Spleen (tissue), 11 donors: ENCODE results near the gene SH3BP5. TPM values are rescaled to one million over a fixed set of nuclear protein-coding genes. Genes with fewer than 3 reads are reported as not detected.
"Not testable (repeated sequence)": the region's sequence is repeated elsewhere in the genome, so short reads cannot be mapped to it uniquely, and the experiment has no call there.

Experiments
- DNase-seq: peaks from one replicate; pipeline ENCODE4 v3.0.0-alpha.2; 2020
- H3K27ac ChIP-seq, 8 donors: fragments of 200-600 bp; sonication (generic) in 7 of 8; 1 replicate in 4 of 8; 2 replicates in 4 of 8; pipeline versions ENCODE4 v1.5.0 to v1.8.0; 2016 to 2021; ENCODE audit warnings: inconsistent platforms in 4 of 8, mild to moderate bottlenecking in 4 of 8, moderate library complexity in 1 of 8
- H3K27me3 ChIP-seq, 7 donors: fragments of 200-600 bp; sonication (generic) in 6 of 7; replicated peaks in 1 of 7; 1 replicate in 4 of 7; 2 replicates in 3 of 7; pipeline versions ENCODE4 v1.5.0 to v1.8.0; 2016 to 2021; ENCODE audit warnings: inconsistent platforms in 3 of 7, mild to moderate bottlenecking in 1 of 7
- H3K36me3 ChIP-seq, 6 donors: fragments of 200-600 bp; sonication (generic) in 5 of 6; 1 replicate in 4 of 6; 2 replicates in 2 of 6; pipeline versions ENCODE4 v1.5.0 to v1.8.0; 2016 to 2021; ENCODE audit warnings: inconsistent platforms in 2 of 6
- H3K4me1 ChIP-seq, 6 donors: fragments of 200-600 bp; sonication (generic) in 5 of 6; 1 replicate in 3 of 6; 2 replicates in 3 of 6; pipeline versions ENCODE4 v1.5.0 to v1.8.0; 2016 to 2021; ENCODE audit warnings: inconsistent platforms in 3 of 6
- H3K4me3 ChIP-seq, 8 donors: fragments of 200-600 bp; sonication (generic) in 7 of 8; 1 replicate in 4 of 8; 2 replicates in 4 of 8; pipeline versions ENCODE4 v1.5.0 to v1.8.0; 2016 to 2021; ENCODE audit warnings: inconsistent platforms in 4 of 8, mild to moderate bottlenecking in 4 of 8, moderate library complexity in 2 of 8
- H3K9me3 ChIP-seq, 8 donors: fragments of 200-600 bp; sonication (generic) in 7 of 8; 1 replicate in 4 of 8; 2 replicates in 4 of 8; pipeline versions ENCODE4 v1.5.0 to v1.8.0; 2016 to 2021; ENCODE audit warnings: inconsistent platforms in 4 of 8
- CTCF ChIP-seq, 11 experiments: fragments of 200-600 bp in 7 of 11; fragments of 450-650 bp in 4 of 11; sonication (generic) in 4 of 11; IDR thresholded peaks in 8 of 11; conservative IDR thresholded peaks in 3 of 11; 1 replicate in 7 of 11; 2 replicates in 4 of 11; pipeline versions ENCODE4 v1.4.0 to v1.8.0; 2016 to 2021; ENCODE audit warnings: antibody characterized with exemption in 11 of 11, inconsistent platforms in 4 of 11, mild to moderate bottlenecking in 1 of 11
- POLR2A ChIP-seq, 3 donors: fragments of 450-650 bp; IDR thresholded peaks; one replicate each; pipeline ENCODE4 v1.5.1; 2017; ENCODE audit warnings: antibody characterized with exemption in 3 of 3, mild to moderate bottlenecking in 1 of 3
- POLR2AphosphoS5 ChIP-seq, 3 donors: sonication (generic); formaldehyde crosslinking; IDR thresholded peaks; one replicate each; pipeline ENCODE4 v1.5.1; 2017; ENCODE audit warnings: antibody characterized with exemption in 3 of 3
- WGBS, 5 donors: extraction: QIAGEN DNeasy Blood & Tissue Kit in 3 of 5; methylation state at CpG; one replicate each; pipeline versions ENCODE4 v1.1.5 to v1.1.7; 2013 to 2018; 5-methylcytosine and 5-hydroxymethylcytosine counted together
- intact Hi-C: fragments of 100-400 bp; cut with DNase I; formaldehyde crosslinking; loops from one replicate; pipeline ENCODE4 v1.15.0; 2023; ENCODE audit warnings: low total_unique reads
- polyA plus RNA-seq, 3 donors: library from polyadenylated mRNA; stranded (reverse); fragments of 200-250 nt; gene quantifications; one replicate each; pipeline ENCODE4 v1.2.1, GENCODE V29; 2013
- total RNA-seq, 7 donors: library from RNA; depleted of rRNA in 3 of 7; stranded (reverse); fragments of >200 nt in 3 of 7; fragmentation: NEBNext Ultra II Directional in 4 of 7; extraction: Animal tissue kit (Norgen Biotek cat#: 25700) in 4 of 7; gene quantifications; one replicate each; pipeline versions ENCODE4 v1.1.0 to v1.2.1, GENCODE V29; 2016 to 2021
- donor health status: healthy with polysubstance abuse.
- donor health status: DM: no; HTN: no; CAD: no; lungs with moderate emphysema.
- donor health status: DM: no; HTN: no; CAD: no.
- donor health status: Bipolar disorder and iron deficiency.
- donor health status: healthy.
- donor health status: DM: no; HTN: no; CAD: no.
- donor health status: DM: yes; HTN: yes; CAD: no.

Gene SH3BP5
- total and polyA plus RNA-seq, 10 donors, result 36.4 to 75.0 (median 53.7) TPM

GRCh38 chr3:15375461-15376000, 43.1 kb upstream of the SH3BP5 start:
- H3K4me3 ChIP-seq, result no peak overlapping the region
- H3K4me1 ChIP-seq, result peaks cover 0 to 12% (median 6%) of the 10 kb centered on the region in 6 donors
- H3K36me3 ChIP-seq, result no peaks in the 10 kb centered on the region
- H3K27me3 ChIP-seq, result no peaks in the 10 kb centered on the region
- DNase-seq, result no peak
- WGBS, 5 donors, result 93 to 97% (median 96%) methylated on average over 22 of the region's 22 CpGs
- TF ChIP-seq CTCF (IDR thresholded peaks at IDR 0.05 in 8 of 11, conservative IDR thresholded peaks at IDR 0.05 in 3 of 11), result no peak
- TF ChIP-seq POLR2AphosphoS5 (IDR thresholded peaks at IDR 0.05), result no peak
- no peak for TF ChIP-seq POLR2A (IDR thresholded peaks at IDR 0.05)
- intact Hi-C loops, result no loop called here
- no peaks in the 10 kb centered on the region for H3K9me3 ChIP-seq
- H3K27ac ChIP-seq, result no peak overlapping the region

- Histone ChIP-seq H3K27me3 (no peaks in the 10 kb centered on the region), H3K4me1 (peaks cover 7 to 21% (median 17%) of the 10 kb centered on the region in 6 donors), H3K36me3 (no peaks in the 10 kb centered on the region), H3K27ac (no peak overlapping the region), H3K4me3 (no peak overlapping the region), H3K9me3 (no peaks in the 10 kb centered on the region)
- no peak for DNase-seq
- no peak for TF ChIP-seq POLR2A (IDR thresholded peaks at IDR 0.05)
- TF ChIP-seq POLR2AphosphoS5 (IDR thresholded peaks at IDR 0.05), result no peak
- no peak for TF ChIP-seq CTCF (IDR thresholded peaks at IDR 0.05 in 8 of 11, conservative IDR thresholded peaks at IDR 0.05 in 3 of 11)
- 86 to 93% (median 88%) methylated on average over 4 of the region's 4 CpGs for WGBS, 5 donors
- intact Hi-C loops, result no loop called here
Observed at GRCh38 chr3:15372918-15373317, 40.5 kb upstream of the SH3BP5 start.

GRCh38 chr3:15368561-15369135, 36.3 kb upstream of the SH3BP5 start:
- TF ChIP-seq CTCF (IDR thresholded peaks at IDR 0.05 in 8 of 11, conservative IDR thresholded peaks at IDR 0.05 in 3 of 11) (no peak), POLR2AphosphoS5 (IDR thresholded peaks at IDR 0.05) (no peak), POLR2A (IDR thresholded peaks at IDR 0.05) (no peak)
- H3K27me3 ChIP-seq, result no peaks in the 10 kb centered on the region
- no peak for DNase-seq
- no peaks in the 10 kb centered on the region for H3K9me3 ChIP-seq
- no peaks in the 10 kb centered on the region for H3K36me3 ChIP-seq
- peaks cover 7 to 28% (median 17%) of the 10 kb centered on the region in 6 donors for H3K4me1 ChIP-seq
- no peak overlapping the region for H3K4me3 ChIP-seq
- H3K27ac ChIP-seq, result peak overlapping the region in 1 of 8 donors; percentile 3
- intact Hi-C loops, result no loop called here
- WGBS, 5 donors, result 65 to 83% (median 77%) methylated on average over 6 of the region's 6 CpGs

- Histone ChIP-seq H3K27me3 (no peaks in the 10 kb centered on the region), H3K9me3 (no peaks in the 10 kb centered on the region), H3K4me3 (no peak overlapping the region), H3K36me3 (no peaks in the 10 kb centered on the region), H3K27ac (no peak overlapping the region), H3K4me1 (peaks cover 9 to 38% (median 24%) of the 10 kb centered on the region in 6 donors)
- no peak for DNase-seq
- intact Hi-C loops, result no loop called here
- 49 to 78% (median 61%) methylated on average over 1 of the region's 1 CpG for WGBS, 5 donors
- TF ChIP-seq POLR2AphosphoS5 (IDR thresholded peaks at IDR 0.05) (no peak), CTCF (IDR thresholded peaks at IDR 0.05 in 8 of 11, conservative IDR thresholded peaks at IDR 0.05 in 3 of 11) (no peak), POLR2A (IDR thresholded peaks at IDR 0.05) (no peak)
Observed at GRCh38 chr3:15367059-15367458, 34.7 kb upstream of the SH3BP5 start.

GRCh38 chr3:15364078-15364477, 31.7 kb upstream of the SH3BP5 start:
- H3K4me1 ChIP-seq, result peaks cover 23 to 59% (median 41%) of the 10 kb centered on the region in 6 donors
- H3K9me3 ChIP-seq, H3K27ac ChIP-seq, intact Hi-C loops, H3K36me3 ChIP-seq, H3K4me3 ChIP-seq, H3K27me3 ChIP-seq, DNase-seq: not testable (repeated sequence)
- WGBS, 5 donors, result 58 to 81% (median 71%) methylated on average over 5 to 6 of the region's 6 CpGs
